HG03520 (cell line): ENCODE data around the gene ERC2.

ENCODE experiments used
- ATAC-seq: cut with Tn5 transposase; IDR thresholded peaks from one replicate; pipeline ENCODE4 v1.9.1; 2021; ENCODE audit warnings: mild to moderate bottlenecking, moderate library complexity; ENCODE audit not compliant: unreplicated experiment

The ERC2 gene

GRCh38 chr3:55724821-55725220 is 743.4 kb downstream of the ERC2 start:
- ATAC-seq = no peak

GRCh38 chr3:55724407-55724784 is 743.9 kb downstream of the ERC2 start:
- no peak for ATAC-seq

GRCh38 chr3:55723653-55724406 is 744.4 kb downstream of the ERC2 start:
- no peak for ATAC-seq

GRCh38 chr3:55721716-55722484 is 746.4 kb downstream of the ERC2 start:
- no peak for ATAC-seq

GRCh38 chr3:55720614-55721013 is 747.7 kb downstream of the ERC2 start:
- ATAC-seq = no peak

GRCh38 chr3:55719508-55719907 is 748.8 kb downstream of the ERC2 start:
- no peak for ATAC-seq

- no peak for ATAC-seq
Measured at GRCh38 chr3:55719006-55719405, 749.3 kb downstream of the ERC2 start.

- no peak for ATAC-seq
Measured at GRCh38 chr3:55718521-55718921, 749.7 kb downstream of the ERC2 start.

GRCh38 chr3:55718074-55718473 is 750.2 kb downstream of the ERC2 start:
- no peak for ATAC-seq

GRCh38 chr3:55717481-55717880 is 750.8 kb downstream of the ERC2 start:
- no peak for ATAC-seq

GRCh38 chr3:55716611-55717225 is 751.5 kb downstream of the ERC2 start:
- ATAC-seq = no peak

- ATAC-seq = no peak
Measured at GRCh38 chr3:55716044-55716443, 752.2 kb downstream of the ERC2 start.

- no peak for ATAC-seq
Measured at GRCh38 chr3:55714057-55714456, 754.2 kb downstream of the ERC2 start.

- no peak for ATAC-seq
Measured at GRCh38 chr3:55711646-55712045, 756.6 kb downstream of the ERC2 start.

- no peak for ATAC-seq
Measured at GRCh38 chr3:55709411-55710012, 758.8 kb downstream of the ERC2 start.

- no peak for ATAC-seq
Measured at GRCh38 chr3:55708921-55709320, 759.3 kb downstream of the ERC2 start.

- ATAC-seq = no peak
Measured at GRCh38 chr3:55708242-55708641, 760.0 kb downstream of the ERC2 start.

GRCh38 chr3:55704521-55704920 is 763.7 kb downstream of the ERC2 start:
- no peak for ATAC-seq

- ATAC-seq = no peak
Measured at GRCh38 chr3:55702822-55703221, 765.4 kb downstream of the ERC2 start.

GRCh38 chr3:55701997-55702396 is 766.3 kb downstream of the ERC2 start:
- no peak for ATAC-seq

GRCh38 chr3:55698831-55699230 is 769.4 kb downstream of the ERC2 start:
- no peak for ATAC-seq
